HT-29 (cell line): ENCODE results near the gene MYL12B. TPM values are rescaled to one million over a fixed set of nuclear protein-coding genes. Genes with fewer than 3 reads are reported as not detected.
A peak's percentile ranks its signal among the peaks of the same experiment; 100 is the strongest.
"Not testable (repeated sequence)": the region's sequence is repeated elsewhere in the genome, so short reads cannot be mapped to it uniquely, and the experiment has no call there.

Source experiments
- DNase-seq: peaks from one replicate; pipeline ENCODE4 v3.0.0-alpha.2; 2015; ENCODE audit warnings: low spot score
- total RNA-seq: library from RNA; depleted of rRNA; stranded (reverse); fragments of >200 nt; shearing (Covaris generic); gene quantifications from 2 replicates; pipeline ENCODE4 v1.2.3, GENCODE V29; 2014; rRNA removed

MYL12B gene
- total RNA-seq, 1 experiment from 2014 or later: 484 TPM

- peak; percentile 99 for DNase-seq
These were observed 35.4 kb downstream of the MYL12B start for GRCh38 chr18:3297025-3297984.

- DNase-seq: no peak
These were observed 42.9 kb downstream of the MYL12B start for GRCh38 chr18:3304832-3305231.

- peak; percentile 14 for DNase-seq
These were observed 43.4 kb downstream of the MYL12B start for GRCh38 chr18:3305354-3305762.

GRCh38 chr18:3305933-3306332, 44.0 kb downstream of the MYL12B start:
- DNase-seq: no peak

- no peak for DNase-seq
These were observed 44.5 kb downstream of the MYL12B start for GRCh38 chr18:3306391-3306790.

- no peak for DNase-seq
These were observed 51.8 kb downstream of the MYL12B start for GRCh38 chr18:3313685-3314084.

- not testable (repeated sequence) for DNase-seq
These were observed 53.4 kb downstream of the MYL12B start for GRCh38 chr18:3315344-3315743.

GRCh38 chr18:3319399-3319798, 57.5 kb downstream of the MYL12B start:
- no peak for DNase-seq

- DNase-seq: no peak
These were observed 58.0 kb downstream of the MYL12B start for GRCh38 chr18:3319894-3320454.

GRCh38 chr18:3321133-3321812, 59.3 kb downstream of the MYL12B start:
- peak; percentile 30 for DNase-seq

GRCh38 chr18:3323900-3324299, 62.0 kb downstream of the MYL12B start:
- DNase-seq: no peak

Other genes with a start within 250 kb of the MYL12B start
- 35.5 and 41.8 TPM in 2 replicates for gene LPIN2, start 249.0 kb upstream of the MYL12B start, total RNA-seq
- 0.10 and 0.13 TPM in 2 replicates for gene MYOM1, start 42.2 kb upstream of the MYL12B start, total RNA-seq
- 559 and 564 TPM in 2 replicates for gene MYL12A, start 14.3 kb upstream of the MYL12B start, total RNA-seq
- 241 and 264 TPM in 2 replicates for gene TGIF1, start 188.0 kb downstream of the MYL12B start, total RNA-seq